ENCODE data around the gene THUMPD1. TPM values are rescaled to one million over a fixed set of nuclear protein-coding genes. Genes with fewer than 3 reads are reported as not detected.
"Not testable (repeated sequence)": the region's sequence is repeated elsewhere in the genome, so short reads cannot be mapped to it uniquely, and the experiment has no call there.

The THUMPD1 gene
- total and polyA plus RNA-seq, 2 of the 8 experiments (the other 6 are each of a cell fraction or from before 2014, with no cell fraction given) = 31.6 to 49.4 TPM

DNA sequence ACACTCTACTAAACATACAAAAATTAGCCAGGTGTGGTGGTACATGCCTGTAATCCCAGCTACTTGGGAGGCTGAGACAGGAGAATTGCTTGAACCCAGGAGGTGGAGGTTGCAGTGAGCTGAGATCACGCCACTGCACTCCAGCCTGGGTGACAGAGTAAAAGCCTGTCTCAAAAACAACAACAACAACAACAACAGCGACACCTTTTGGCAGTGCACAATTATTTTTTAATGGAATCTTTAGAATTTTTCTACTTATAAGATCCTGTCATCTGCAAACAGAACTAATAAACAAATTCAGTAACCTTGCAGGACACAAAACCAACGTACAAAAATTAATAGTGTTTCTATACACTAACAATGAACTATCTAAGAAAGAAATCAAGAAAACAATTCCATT is 33.5 kb downstream of the THUMPD1 start:
- H3K18ac ChIP-seq (ENCODE audit: extremely low read depth, low read length); DNase-seq (ENCODE audit: low read depth in 1 of 2, low spot score in 2 of 2); H3K4me3 ChIP-seq (ENCODE audit: extremely low read depth in 1 of 4, insufficient read depth in 2 of 4, low read depth in 3 of 4, low read length in 4 of 4); H2BK12ac ChIP-seq (ENCODE audit: low read depth, low read length); H2AK5ac ChIP-seq (ENCODE audit: low read depth, low read length); H4K20me1 ChIP-seq (replicated peaks in 1 of 2; ENCODE audit: control insufficient read depth in 1 of 2, insufficient read depth in 2 of 2, low read length in 2 of 2); H3K27ac ChIP-seq (ENCODE audit: low read depth, low read length); H3K36me3 ChIP-seq (ENCODE audit: control insufficient read depth in 2 of 4, insufficient read depth in 4 of 4, low read length in 3 of 4); H2BK120ac ChIP-seq (replicated peaks; ENCODE audit: low read depth, low read length); H3K23ac ChIP-seq (ENCODE audit: insufficient read length); H3K79me1 ChIP-seq (ENCODE audit: low read depth, low read length); H3K27me3 ChIP-seq (replicated peaks in 1 of 4; ENCODE audit: control insufficient read depth in 3 of 4, extremely low read depth in 1 of 4, insufficient read depth in 3 of 4, low read length in 3 of 4); H3K14ac ChIP-seq (ENCODE audit: insufficient read length); H3K79me2 ChIP-seq (ENCODE audit: control insufficient read depth in 1 of 2, insufficient read depth in 2 of 2, low read length in 2 of 2); H3K4me1 ChIP-seq (replicated peaks in 1 of 4; ENCODE audit: control insufficient read depth in 3 of 4, insufficient read depth in 4 of 4, low read length in 3 of 4); H3K56ac ChIP-seq (replicated peaks; ENCODE audit: insufficient read length, low read depth, low read length); POLR2A ChIA-PET (ENCODE audit: partially characterized antibody); H3K4ac ChIP-seq (replicated peaks; ENCODE audit: insufficient read length, low read depth, low read length); H2BK15ac ChIP-seq (ENCODE audit: low read length); H4K8ac ChIP-seq (ENCODE audit: extremely low read depth, insufficient read depth, low read length); H4K91ac ChIP-seq (replicated peaks; ENCODE audit: insufficient read length, low read length); H2AFZ ChIP-seq (ENCODE audit: low read length); H4K5ac ChIP-seq (ENCODE audit: insufficient read length, low read depth, low read length); H2BK20ac ChIP-seq (ENCODE audit: low read length); H3K9ac ChIP-seq (replicated peaks in 1 of 4; ENCODE audit: extremely low read depth in 1 of 4, low read depth in 3 of 4, low read length in 3 of 4); FAIRE-seq; H2BK5ac ChIP-seq (ENCODE audit: low read depth, low read length); H3K23me2 ChIP-seq (ENCODE audit: low read depth, low read length); H3K9me3 ChIP-seq (ENCODE audit: insufficient read depth in 2 of 2, low read depth in 1 of 2, low read length in 1 of 2); H3K4me2 ChIP-seq (ENCODE audit: insufficient read depth in 1 of 2, low read depth in 2 of 2, low read length in 2 of 2): not testable (repeated sequence)
- CTCF ChIA-PET (ENCODE audit: partially characterized antibody) = interaction anchor here (0.9 to 2.5 kb wide), 4 partner anchors 12 to 324 kb away, joined by 3 to 13 read pairs (median 6); no protein-coding TSS in a partner anchor
- TF ChIP-seq, protein P1, sequence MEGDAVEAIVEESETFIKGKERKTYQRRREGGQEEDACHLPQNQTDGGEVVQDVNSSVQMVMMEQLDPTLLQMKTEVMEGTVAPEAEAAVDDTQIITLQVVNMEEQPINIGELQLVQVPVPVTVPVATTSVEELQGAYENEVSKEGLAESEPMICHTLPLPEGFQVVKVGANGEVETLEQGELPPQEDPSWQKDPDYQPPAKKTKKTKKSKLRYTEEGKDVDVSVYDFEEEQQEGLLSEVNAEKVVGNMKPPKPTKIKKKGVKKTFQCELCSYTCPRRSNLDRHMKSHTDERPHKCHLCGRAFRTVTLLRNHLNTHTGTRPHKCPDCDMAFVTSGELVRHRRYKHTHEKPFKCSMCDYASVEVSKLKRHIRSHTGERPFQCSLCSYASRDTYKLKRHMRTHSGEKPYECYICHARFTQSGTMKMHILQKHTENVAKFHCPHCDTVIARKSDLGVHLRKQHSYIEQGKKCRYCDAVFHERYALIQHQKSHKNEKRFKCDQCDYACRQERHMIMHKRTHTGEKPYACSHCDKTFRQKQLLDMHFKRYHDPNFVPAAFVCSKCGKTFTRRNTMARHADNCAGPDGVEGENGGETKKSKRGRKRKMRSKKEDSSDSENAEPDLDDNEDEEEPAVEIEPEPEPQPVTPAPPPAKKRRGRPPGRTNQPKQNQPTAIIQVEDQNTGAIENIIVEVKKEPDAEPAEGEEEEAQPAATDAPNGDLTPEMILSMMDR (IDR thresholded peaks at IDR 0.05; ENCODE audit: control extremely low read depth in 1 of 3, insufficient read depth in 1 of 3, low read depth in 1 of 3, low read length in 3 of 3) = peak in 2 of 3 experiments; percentile 38 to 40; a peak in 2 of 4 replicates
- TF ChIP-seq RAD21 (IDR thresholded peaks at IDR 0.05 in 1 of 2, conservative IDR thresholded peaks at IDR 0.05 in 1 of 2; ENCODE audit: low read depth in 2 of 2, low read length in 2 of 2) = peak; percentile 66 to 67
- WGBS, 2 experiments (ENCODE audit: extremely low coverage in 1 of 2, insufficient coverage in 1 of 2, insufficient read length in 1 of 2, insufficient replicate concordance in 2 of 2, low coverage in 1 of 2, low lambda C conversion rate in 2 of 2, missing lambda C conversion rate in 1 of 2) = 33% methylated on average over 3 of the region's 3 CpGs; no CpG with 5 or more reads in 1 of the 2 experiments
